HG02981 (cell line): ENCODE results near the gene GALNTL6.

Experiments
- ATAC-seq: cut with Tn5 transposase; IDR thresholded peaks from one replicate; pipeline ENCODE4 v1.9.1; 2021; ENCODE audit warnings: mild to moderate bottlenecking, moderate library complexity; ENCODE audit not compliant: unreplicated experiment

The GALNTL6 gene

GRCh38 chr4:171812665-171813525, at the start of gene GALNTL6:
Gene GALNTL6 (plus strand): TSS chr4:171813404.
- ATAC-seq: peak; percentile 45

GRCh38 chr4:171765514-171765913, 47.7 kb upstream of the GALNTL6 start:
- ATAC-seq: no peak

- ATAC-seq: no peak
Observed at GRCh38 chr4:171774642-171775190, 38.5 kb upstream of the GALNTL6 start.

GRCh38 chr4:171779301-171779700, 33.9 kb upstream of the GALNTL6 start:
- ATAC-seq: no peak

GRCh38 chr4:171785388-171785787, 27.8 kb upstream of the GALNTL6 start:
- no peak for ATAC-seq

GRCh38 chr4:171793723-171794122, 19.5 kb upstream of the GALNTL6 start:
- no peak for ATAC-seq

- ATAC-seq: no peak
Observed at GRCh38 chr4:171794528-171794927, 18.7 kb upstream of the GALNTL6 start.

- ATAC-seq: no peak
Observed at GRCh38 chr4:171809854-171810253, 3.4 kb upstream of the GALNTL6 start.

GRCh38 chr4:171812333-171812664, 905 bp upstream of the GALNTL6 start:
- ATAC-seq: peak; percentile 12

GRCh38 chr4:171813526-171814250, 484 bp downstream of the GALNTL6 start:
- ATAC-seq: peak; percentile 14

- no peak for ATAC-seq
Observed at GRCh38 chr4:171814545-171814944, 1.3 kb downstream of the GALNTL6 start.

GRCh38 chr4:171817026-171817425, 3.8 kb downstream of the GALNTL6 start:
- peak; percentile 45 for ATAC-seq

GRCh38 chr4:171834640-171835039, 21.4 kb downstream of the GALNTL6 start:
- ATAC-seq: no peak

GRCh38 chr4:171843456-171843855, 30.3 kb downstream of the GALNTL6 start:
- no peak for ATAC-seq

GRCh38 chr4:171846232-171846631, 33.0 kb downstream of the GALNTL6 start:
- ATAC-seq: peak; percentile 75

GRCh38 chr4:171846893-171847292, 33.7 kb downstream of the GALNTL6 start:
- no peak for ATAC-seq

- ATAC-seq: no peak
Observed at GRCh38 chr4:171847751-171848150, 34.5 kb downstream of the GALNTL6 start.

- no peak for ATAC-seq
Observed at GRCh38 chr4:171849686-171850222, 36.5 kb downstream of the GALNTL6 start.

GRCh38 chr4:171851295-171851694, 38.1 kb downstream of the GALNTL6 start:
- ATAC-seq: no peak

- ATAC-seq: no peak
Observed at GRCh38 chr4:171857302-171858012, 44.3 kb downstream of the GALNTL6 start.

GRCh38 chr4:171875291-171875690, 62.1 kb downstream of the GALNTL6 start:
- no peak for ATAC-seq
